Measurements from ENCODE around the gene MTR.

Gene MTR

DNA sequence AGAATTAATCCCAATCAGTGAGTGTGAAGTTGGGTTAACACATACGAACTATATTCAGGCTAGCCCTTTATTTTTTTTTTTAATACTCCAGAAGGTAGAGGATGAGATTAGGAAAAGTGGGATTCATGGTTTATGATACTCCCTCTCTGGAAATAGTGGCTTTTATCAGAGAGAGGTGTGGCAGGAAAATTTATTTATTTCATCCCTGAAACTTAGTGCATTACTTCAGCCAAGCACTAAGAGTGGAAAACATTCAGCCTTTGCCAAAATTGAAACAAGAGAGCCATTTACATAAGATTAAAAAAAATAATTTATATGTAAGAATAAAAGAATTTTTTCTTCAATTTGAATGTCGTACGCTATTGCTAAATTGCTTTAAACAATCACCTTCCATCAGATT lies 35.0 kb downstream of the MTR start:
- no peak for DNase-seq (ENCODE audit: low spot score)
- TF ChIP-seq, protein P1, sequence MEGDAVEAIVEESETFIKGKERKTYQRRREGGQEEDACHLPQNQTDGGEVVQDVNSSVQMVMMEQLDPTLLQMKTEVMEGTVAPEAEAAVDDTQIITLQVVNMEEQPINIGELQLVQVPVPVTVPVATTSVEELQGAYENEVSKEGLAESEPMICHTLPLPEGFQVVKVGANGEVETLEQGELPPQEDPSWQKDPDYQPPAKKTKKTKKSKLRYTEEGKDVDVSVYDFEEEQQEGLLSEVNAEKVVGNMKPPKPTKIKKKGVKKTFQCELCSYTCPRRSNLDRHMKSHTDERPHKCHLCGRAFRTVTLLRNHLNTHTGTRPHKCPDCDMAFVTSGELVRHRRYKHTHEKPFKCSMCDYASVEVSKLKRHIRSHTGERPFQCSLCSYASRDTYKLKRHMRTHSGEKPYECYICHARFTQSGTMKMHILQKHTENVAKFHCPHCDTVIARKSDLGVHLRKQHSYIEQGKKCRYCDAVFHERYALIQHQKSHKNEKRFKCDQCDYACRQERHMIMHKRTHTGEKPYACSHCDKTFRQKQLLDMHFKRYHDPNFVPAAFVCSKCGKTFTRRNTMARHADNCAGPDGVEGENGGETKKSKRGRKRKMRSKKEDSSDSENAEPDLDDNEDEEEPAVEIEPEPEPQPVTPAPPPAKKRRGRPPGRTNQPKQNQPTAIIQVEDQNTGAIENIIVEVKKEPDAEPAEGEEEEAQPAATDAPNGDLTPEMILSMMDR (IDR thresholded peaks at IDR 0.05; ENCODE audit: extremely low read depth, missing control alignments) = no peak

DNA sequence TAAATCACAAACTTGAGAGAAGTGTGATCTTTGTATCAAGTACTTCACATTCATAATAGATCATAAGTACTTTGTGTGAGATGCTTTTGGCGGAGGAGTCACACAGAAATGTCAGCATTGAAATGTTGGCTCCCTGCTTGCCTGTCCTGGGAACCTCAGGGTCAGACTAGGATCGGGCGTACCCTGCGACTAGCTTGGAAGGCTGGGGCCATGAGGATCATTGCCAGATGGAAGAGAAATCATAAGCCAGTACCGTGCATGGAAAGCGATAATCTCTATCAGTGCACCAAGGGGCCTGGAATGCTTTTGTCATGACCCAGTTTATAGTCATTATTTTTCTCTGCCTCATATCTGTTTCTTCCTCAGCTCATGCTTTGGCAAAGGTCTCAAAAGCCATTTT lies 35.5 kb downstream of the MTR start:
- TF ChIP-seq, protein P1 (IDR thresholded peaks at IDR 0.05; ENCODE audit: extremely low read depth, missing control alignments) = no peak
- no peak for DNase-seq (ENCODE audit: low spot score)

DNA sequence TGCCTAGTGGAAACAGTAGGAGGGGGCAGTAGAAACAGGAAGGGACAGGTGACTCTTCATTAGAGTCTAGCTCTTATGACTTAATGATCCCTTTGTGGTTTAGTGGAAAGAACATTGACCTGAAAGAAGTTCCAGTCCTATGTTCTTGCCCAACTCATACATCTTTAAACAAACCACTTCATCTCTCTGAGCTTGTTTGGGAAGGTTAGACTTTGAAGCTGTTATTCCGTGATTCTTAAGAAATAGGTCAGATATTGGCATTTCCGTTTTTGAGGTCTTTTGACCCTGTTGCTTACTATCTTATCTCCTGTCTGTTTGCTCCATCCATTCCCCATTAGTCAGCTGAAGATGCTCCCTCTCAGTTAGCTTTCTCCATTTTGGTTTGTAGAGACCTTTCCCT lies 38.5 kb downstream of the MTR start:
- no peak for DNase-seq (ENCODE audit: low spot score)

DNA sequence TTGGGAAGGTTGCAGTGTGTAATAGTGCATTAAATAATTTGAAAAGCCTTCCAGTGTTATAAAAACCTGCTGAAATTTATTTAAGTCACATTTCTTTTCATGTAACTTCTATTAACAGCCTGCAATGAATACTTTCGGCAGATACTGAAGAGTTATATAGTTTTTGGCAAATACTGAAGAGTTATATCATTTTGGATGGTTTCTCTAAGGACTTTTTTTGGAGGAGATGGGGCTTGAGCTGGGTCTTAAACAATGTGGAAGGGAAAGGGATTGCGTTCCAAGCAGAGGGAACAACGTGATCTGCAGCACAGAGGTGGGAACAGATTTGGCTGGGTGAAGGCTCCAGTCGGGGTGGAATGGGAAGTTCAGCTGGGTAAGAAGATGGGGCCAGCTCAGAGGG lies 39.8 kb downstream of the MTR start:
- TF ChIP-seq, protein P1 (IDR thresholded peaks at IDR 0.05; ENCODE audit: extremely low read depth, missing control alignments) = no peak
- no peak for DNase-seq (ENCODE audit: low spot score)

More for the DNA sequence above, 38.5 kb downstream of the MTR start:
- TF ChIP-seq, protein P1 (IDR thresholded peaks at IDR 0.05; ENCODE audit: extremely low read depth, missing control alignments) = no peak

DNA sequence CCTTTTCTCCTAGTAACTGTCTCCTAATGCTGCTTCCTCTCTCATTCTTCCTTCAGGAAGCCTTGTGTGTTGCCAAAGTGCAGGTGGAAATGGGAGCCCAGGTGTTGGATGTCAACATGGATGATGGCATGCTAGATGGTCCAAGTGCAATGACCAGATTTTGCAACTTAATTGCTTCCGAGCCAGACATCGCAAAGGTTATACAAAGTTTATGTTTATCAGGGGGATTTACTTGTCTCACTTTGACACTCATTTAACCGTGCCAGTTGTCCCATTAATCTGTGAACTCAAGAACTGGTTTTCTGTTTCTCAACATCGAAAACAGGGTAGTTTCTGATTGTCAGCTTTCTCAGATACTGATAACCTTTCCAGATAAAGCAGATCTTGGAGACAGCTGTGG lies 40.4 kb downstream of the MTR start:
- no peak for DNase-seq (ENCODE audit: low spot score)

DNA sequence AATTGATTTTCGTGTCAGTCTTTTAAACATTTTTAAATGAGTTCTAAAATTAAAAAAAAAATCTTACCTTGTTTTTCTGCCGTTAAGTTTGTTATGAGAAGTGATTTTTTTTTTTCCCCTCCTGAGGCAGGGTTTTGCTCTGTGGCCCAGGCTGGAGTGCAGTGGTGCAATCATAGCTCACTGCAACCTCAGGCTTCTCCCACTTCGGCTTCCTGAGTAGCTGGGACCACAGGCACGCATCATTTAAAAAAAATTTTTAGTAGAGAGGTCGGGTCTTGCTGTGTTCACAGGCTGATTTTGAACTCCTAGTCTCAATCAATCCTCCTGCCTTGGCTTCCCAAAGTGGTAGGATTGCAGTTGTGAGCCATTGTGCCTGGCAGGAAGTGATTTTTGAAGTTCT lies 41.1 kb downstream of the MTR start:
- no peak for DNase-seq (ENCODE audit: low spot score)
- TF ChIP-seq, protein P1 (IDR thresholded peaks at IDR 0.05; ENCODE audit: extremely low read depth, missing control alignments) = no peak

More for the DNA sequence above, 40.4 kb downstream of the MTR start:
- TF ChIP-seq, protein P1 (IDR thresholded peaks at IDR 0.05; ENCODE audit: extremely low read depth, missing control alignments) = no peak

DNA sequence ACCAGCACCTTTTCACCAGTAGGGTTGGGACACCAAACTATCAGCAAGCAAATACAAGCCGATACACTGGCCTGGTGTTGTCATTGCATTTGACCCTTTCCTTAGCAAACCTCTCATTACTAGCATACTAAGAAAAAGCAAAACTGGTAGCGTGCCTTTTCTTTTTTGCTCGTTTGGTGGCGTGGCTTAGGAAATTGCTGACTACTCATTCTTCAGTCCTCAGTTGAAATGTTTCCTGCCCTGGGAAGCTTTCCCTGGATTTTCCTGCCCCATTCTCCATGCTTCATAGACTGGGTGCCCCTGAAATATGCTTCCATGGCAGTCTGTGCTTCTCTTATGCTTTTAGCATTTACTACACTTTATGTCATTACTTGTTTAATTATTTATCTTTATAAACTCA lies 42.0 kb downstream of the MTR start:
- TF ChIP-seq, protein P1 (IDR thresholded peaks at IDR 0.05; ENCODE audit: extremely low read depth, missing control alignments) = no peak
- no peak for DNase-seq (ENCODE audit: low spot score)
